HepG2 (cell line): ENCODE data around the gene LDLR. TPM values are rescaled to one million over a fixed set of nuclear protein-coding genes. Genes with fewer than 3 reads are reported as not detected.

Experiments used
- CCAR2 ChIP-seq: fragments of 200-400 bp; formaldehyde crosslinking; optimal IDR thresholded peaks from 2 replicates; pipeline ENCODE3; 2018; ENCODE audit warnings: low read depth, mild to moderate bottlenecking, low read length, moderate library complexity
- EP300 ChIP-seq, 3 experiments: sonication (generic) in 1 of 3; formaldehyde crosslinking in 1 of 3; IDR thresholded peaks; 2 replicates each; pipeline versions ENCODE4 v1.5.1 to v1.6.1; 2011 to 2020; ENCODE audit warnings: low read depth in 2 of 3, low read length in 2 of 3, borderline replicate concordance in 1 of 3, improper control_type of control experiment in 1 of 3, mild to moderate bottlenecking in 1 of 3, missing genetic modification reagents in 1 of 3, moderate library complexity in 1 of 3
- FLYWCH1 ChIP-seq: sonication (generic); formaldehyde crosslinking; IDR thresholded peaks from 2 replicates; pipeline ENCODE4 v1.8.1; 2023; ENCODE audit warnings: mild to moderate bottlenecking, missing genetic modification reagents
- IRF2 ChIP-seq: IDR thresholded peaks from 2 replicates; pipeline ENCODE4 v1.6.1; 2018; ENCODE audit warnings: missing genetic modification reagents, missing compliant biosample characterization
- MATR3 ChIP-seq: sonication (generic); formaldehyde crosslinking; IDR thresholded peaks from 2 replicates; pipeline ENCODE4 v1.4.0; 2020; ENCODE audit warnings: missing genetic modification reagents
- MIER2 ChIP-seq: IDR thresholded peaks from 2 replicates; pipeline ENCODE4 v1.6.1; 2016; ENCODE audit warnings: missing biosample characterization, missing genetic modification reagents
- MIER3 ChIP-seq: IDR thresholded peaks from 2 replicates; pipeline ENCODE4 v1.6.1; 2016; ENCODE audit warnings: missing compliant biosample characterization, borderline replicate concordance
- MXI1 ChIP-seq: IDR thresholded peaks from 3 replicates; pipeline ENCODE4 v1.6.1; 2012; ENCODE audit warnings: low read depth, low read length, inconsistent platforms, borderline replicate concordance
- NCOA5 ChIP-seq: sonication (generic); formaldehyde crosslinking; IDR thresholded peaks from 2 replicates; pipeline ENCODE4 v1.4.0; 2020; ENCODE audit warnings: missing genetic modification reagents
- SKI ChIP-seq: fragments of 450-650 bp; IDR thresholded peaks from one replicate; pipeline ENCODE4 v1.6.1; 2018; ENCODE audit warnings: mild to moderate bottlenecking; ENCODE audit not compliant: partially characterized antibody
- SOX6 ChIP-seq, 2 experiments: fragments of 450-650 bp in 1 of 2; sonication (generic) in 1 of 2; formaldehyde crosslinking in 1 of 2; IDR thresholded peaks; 2 replicates each; pipeline versions ENCODE4 v1.4.0 to v1.6.1; 2017 to 2020; ENCODE audit warnings: antibody characterized with exemption in 1 of 2, mild to moderate bottlenecking in 1 of 2, missing genetic modification reagents in 1 of 2
- SSRP1 ChIP-seq: IDR thresholded peaks from 2 replicates; pipeline ENCODE4 v1.6.1; 2016; ENCODE audit warnings: control low read depth
- ZFP37 ChIP-seq: sonication (generic); formaldehyde crosslinking; IDR thresholded peaks from 2 replicates; pipeline ENCODE4 v1.4.0; 2020; ENCODE audit warnings: missing genetic modification reagents, borderline replicate concordance
- ZNF10 ChIP-seq: sonication (generic); formaldehyde crosslinking; IDR thresholded peaks from 2 replicates; pipeline ENCODE4 v1.4.0; 2020; ENCODE audit warnings: mild to moderate bottlenecking, low read depth, missing genetic modification reagents, borderline replicate concordance
- ZNF124 ChIP-seq: sonication (generic); formaldehyde crosslinking; IDR thresholded peaks from 2 replicates; pipeline ENCODE4 v1.4.0; 2020; ENCODE audit warnings: missing genetic modification reagents
- ZNF256 ChIP-seq: sonication (generic); formaldehyde crosslinking; conservative IDR thresholded peaks from 2 replicates; pipeline ENCODE4 v1.4.0; 2020; ENCODE audit warnings: missing genetic modification reagents
- ZNF570 ChIP-seq: sonication (generic); formaldehyde crosslinking; IDR thresholded peaks from 2 replicates; pipeline ENCODE4 v1.4.0; 2020; ENCODE audit warnings: mild to moderate bottlenecking, missing genetic modification reagents, borderline replicate concordance
- ZSCAN31 ChIP-seq: sonication (generic); formaldehyde crosslinking; IDR thresholded peaks from 2 replicates; pipeline ENCODE4 v1.5.0; 2020; ENCODE audit warnings: low read depth, mild to moderate bottlenecking, missing genetic modification reagents
- polyA plus RNA-seq, 8 experiments: library from polyadenylated mRNA; depleted of rRNA in 3 of 8; stranded (reverse) in 7 of 8; unstranded in 1 of 8; fragments of >200 nt; fragmentation: Illumina TruSeq in 4 of 8; extraction: Trizol in 4 of 8; gene quantifications; 2 replicates each; pipeline versions ENCODE4 v1.2.1 to v1.2.3, GENCODE V29; 2011 to 2016; ENCODE audit warnings: low read depth in 4 of 8, missing spikeins in 1 of 8, mixed read lengths in 1 of 8; ENCODE audit not compliant: insufficient read depth in 1 of 8
- total RNA-seq, 5 experiments: library from RNA; depleted of rRNA; stranded (reverse); fragments of >200 nt; fragmentation: Illumina TruSeq; extraction: Trizol; gene quantifications; 2 replicates each; pipeline ENCODE4 v1.2.3, GENCODE V29; 2016; ENCODE audit warnings: low read depth in 1 of 5
- TF ChIP-seq, protein P1 (sequence below): sonication (generic); formaldehyde crosslinking; IDR thresholded peaks from 2 replicates; pipeline ENCODE4 v1.4.0; 2020; ENCODE audit warnings: missing genetic modification reagents
- TF ChIP-seq, protein P2 (sequence below): sonication (generic); formaldehyde crosslinking; IDR thresholded peaks from 2 replicates; pipeline ENCODE4 v1.5.0; 2020; ENCODE audit warnings: mild to moderate bottlenecking, low read depth, missing genetic modification reagents, borderline replicate concordance
- TF ChIP-seq, protein P3 (sequence below): sonication (generic); formaldehyde crosslinking; IDR thresholded peaks from 2 replicates; pipeline ENCODE4 v1.5.0; 2020; ENCODE audit warnings: missing genetic modification reagents
- TF ChIP-seq, protein P4 (sequence below): sonication (generic); formaldehyde crosslinking; IDR thresholded peaks from 2 replicates; pipeline ENCODE4 v1.5.1; 2020; ENCODE audit warnings: mild to moderate bottlenecking, missing genetic modification reagents, moderate library complexity
- TF ChIP-seq, protein P5 (sequence below): sonication (generic); formaldehyde crosslinking; conservative IDR thresholded peaks from 2 replicates; pipeline ENCODE4 v1.4.0; 2020; ENCODE audit warnings: missing genetic modification reagents

LDLR gene
- total and polyA plus RNA-seq, 2 of the 13 experiments (the other 11 are each of a cell fraction or from before 2014, with no cell fraction given) = 51.6 to 92.5 TPM

DNA sequence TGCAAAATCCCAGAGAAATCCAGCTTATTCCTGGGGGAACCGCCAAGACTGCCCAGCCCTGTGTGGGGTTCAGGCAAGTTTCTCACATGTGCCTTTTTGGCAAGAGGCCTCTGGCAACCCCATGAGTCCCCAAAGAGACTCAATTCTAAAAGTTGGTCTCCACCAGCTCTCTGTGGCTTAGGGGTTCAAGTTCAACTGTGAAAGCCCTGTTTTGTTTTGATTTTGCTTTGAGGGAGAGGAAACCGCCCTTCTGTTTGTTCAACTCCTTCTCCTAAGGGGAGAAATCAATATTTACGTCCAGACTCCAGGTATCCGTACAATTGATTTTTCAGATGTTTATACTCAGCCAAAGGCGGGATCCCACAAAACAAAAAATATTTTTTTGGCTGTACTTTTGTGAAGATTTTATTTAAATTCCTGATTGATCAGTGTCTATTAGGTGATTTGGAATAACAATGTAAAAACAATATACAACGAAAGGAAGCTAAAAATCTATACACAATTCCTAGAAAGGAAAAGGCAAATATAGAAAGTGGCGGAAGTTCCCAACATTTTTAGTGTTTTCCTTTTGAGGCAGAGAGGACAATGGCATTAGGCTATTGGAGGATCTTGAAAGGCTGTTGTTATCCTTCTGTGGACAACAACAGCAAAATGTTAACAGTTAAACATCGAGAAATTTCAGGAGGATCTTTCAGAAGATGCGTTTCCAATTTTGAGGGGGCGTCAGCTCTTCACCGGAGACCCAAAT is 583 bp upstream of the LDLR start (continued):
- TF ChIP-seq, protein P1, sequence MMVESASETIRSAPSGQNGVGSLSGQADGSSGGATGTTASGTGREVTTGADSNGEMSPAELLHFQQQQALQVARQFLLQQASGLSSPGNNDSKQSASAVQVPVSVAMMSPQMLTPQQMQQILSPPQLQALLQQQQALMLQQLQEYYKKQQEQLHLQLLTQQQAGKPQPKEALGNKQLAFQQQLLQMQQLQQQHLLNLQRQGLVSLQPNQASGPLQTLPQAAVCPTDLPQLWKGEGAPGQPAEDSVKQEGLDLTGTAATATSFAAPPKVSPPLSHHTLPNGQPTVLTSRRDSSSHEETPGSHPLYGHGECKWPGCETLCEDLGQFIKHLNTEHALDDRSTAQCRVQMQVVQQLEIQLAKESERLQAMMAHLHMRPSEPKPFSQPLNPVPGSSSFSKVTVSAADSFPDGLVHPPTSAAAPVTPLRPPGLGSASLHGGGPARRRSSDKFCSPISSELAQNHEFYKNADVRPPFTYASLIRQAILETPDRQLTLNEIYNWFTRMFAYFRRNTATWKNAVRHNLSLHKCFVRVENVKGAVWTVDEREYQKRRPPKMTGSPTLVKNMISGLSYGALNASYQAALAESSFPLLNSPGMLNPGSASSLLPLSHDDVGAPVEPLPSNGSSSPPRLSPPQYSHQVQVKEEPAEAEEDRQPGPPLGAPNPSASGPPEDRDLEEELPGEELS = peak; percentile 85
- TF ChIP-seq ZNF10 (CRISPR knock-in tag) (no peak), CCAR2 (no peak), ZNF256 (CRISPR knock-in tag) (no peak), MATR3 (CRISPR knock-in tag) (no peak), MIER2 (CRISPR knock-in tag) (no peak), IRF2 (CRISPR knock-in tag) (peak; percentile 18; the same call in 1 of the 2 replicates), NCOA5 (no peak), ZNF570 (CRISPR knock-in tag) (no peak), EP300 (IDR thresholded peaks at IDR 0.05; ENCODE audit: low read depth in 2 of 2, low read length in 2 of 2) (peak in 1 of 2 experiments; percentile 77; a peak in 2 of 4 replicates), EP300 (CRISPR knock-in tag; IDR thresholded peaks at IDR 0.05; ENCODE audit: borderline replicate concordance) (no peak), ZFP37 (CRISPR knock-in tag) (no peak), SKI (peak; percentile 99), MIER3 (CRISPR knock-in tag) (peak; percentile 57; the same call in 1 of the 2 replicates), SSRP1 (CRISPR knock-in tag) (no peak), SOX6 (IDR thresholded peaks at IDR 0.05) (no peak), SOX6 (CRISPR knock-in tag; IDR thresholded peaks at IDR 0.05) (peak; percentile 92), ZSCAN31 (CRISPR knock-in tag) (peak; percentile 25; the same call in 1 of the 2 replicates), ZNF124 (CRISPR knock-in tag) (0 out of 2 replicates have a peak, but pooled peaks have one; percentile 2), FLYWCH1 (no peak), MXI1 (no peak)
- TF ChIP-seq, protein P2, sequence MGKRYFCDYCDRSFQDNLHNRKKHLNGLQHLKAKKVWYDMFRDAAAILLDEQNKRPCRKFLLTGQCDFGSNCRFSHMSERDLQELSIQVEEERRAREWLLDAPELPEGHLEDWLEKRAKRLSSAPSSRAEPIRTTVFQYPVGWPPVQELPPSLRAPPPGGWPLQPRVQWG (CRISPR knock-in tag) = no peak
- TF ChIP-seq, protein P3, sequence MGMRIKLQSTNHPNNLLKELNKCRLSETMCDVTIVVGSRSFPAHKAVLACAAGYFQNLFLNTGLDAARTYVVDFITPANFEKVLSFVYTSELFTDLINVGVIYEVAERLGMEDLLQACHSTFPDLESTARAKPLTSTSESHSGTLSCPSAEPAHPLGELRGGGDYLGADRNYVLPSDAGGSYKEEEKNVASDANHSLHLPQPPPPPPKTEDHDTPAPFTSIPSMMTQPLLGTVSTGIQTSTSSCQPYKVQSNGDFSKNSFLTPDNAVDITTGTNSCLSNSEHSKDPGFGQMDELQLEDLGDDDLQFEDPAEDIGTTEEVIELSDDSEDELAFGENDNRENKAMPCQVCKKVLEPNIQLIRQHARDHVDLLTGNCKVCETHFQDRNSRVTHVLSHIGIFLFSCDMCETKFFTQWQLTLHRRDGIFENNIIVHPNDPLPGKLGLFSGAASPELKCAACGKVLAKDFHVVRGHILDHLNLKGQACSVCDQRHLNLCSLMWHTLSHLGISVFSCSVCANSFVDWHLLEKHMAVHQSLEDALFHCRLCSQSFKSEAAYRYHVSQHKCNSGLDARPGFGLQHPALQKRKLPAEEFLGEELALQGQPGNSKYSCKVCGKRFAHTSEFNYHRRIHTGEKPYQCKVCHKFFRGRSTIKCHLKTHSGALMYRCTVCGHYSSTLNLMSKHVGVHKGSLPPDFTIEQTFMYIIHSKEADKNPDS = no peak
- TF ChIP-seq, protein P4, sequence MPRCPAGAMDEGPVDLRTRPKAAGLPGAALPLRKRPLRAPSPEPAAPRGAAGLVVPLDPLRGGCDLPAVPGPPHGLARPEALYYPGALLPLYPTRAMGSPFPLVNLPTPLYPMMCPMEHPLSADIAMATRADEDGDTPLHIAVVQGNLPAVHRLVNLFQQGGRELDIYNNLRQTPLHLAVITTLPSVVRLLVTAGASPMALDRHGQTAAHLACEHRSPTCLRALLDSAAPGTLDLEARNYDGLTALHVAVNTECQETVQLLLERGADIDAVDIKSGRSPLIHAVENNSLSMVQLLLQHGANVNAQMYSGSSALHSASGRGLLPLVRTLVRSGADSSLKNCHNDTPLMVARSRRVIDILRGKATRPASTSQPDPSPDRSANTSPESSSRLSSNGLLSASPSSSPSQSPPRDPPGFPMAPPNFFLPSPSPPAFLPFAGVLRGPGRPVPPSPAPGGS (CRISPR knock-in tag) = no peak
- TF ChIP-seq, protein P5, sequence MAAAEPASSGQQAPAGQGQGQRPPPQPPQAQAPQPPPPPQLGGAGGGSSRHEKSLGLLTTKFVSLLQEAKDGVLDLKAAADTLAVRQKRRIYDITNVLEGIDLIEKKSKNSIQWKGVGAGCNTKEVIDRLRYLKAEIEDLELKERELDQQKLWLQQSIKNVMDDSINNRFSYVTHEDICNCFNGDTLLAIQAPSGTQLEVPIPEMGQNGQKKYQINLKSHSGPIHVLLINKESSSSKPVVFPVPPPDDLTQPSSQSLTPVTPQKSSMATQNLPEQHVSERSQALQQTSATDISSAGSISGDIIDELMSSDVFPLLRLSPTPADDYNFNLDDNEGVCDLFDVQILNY (CRISPR knock-in tag) = no peak
